Epithelial cell of proximal tubule (primary cell): Measurements from ENCODE around the gene FOXP4. TPM values are rescaled to one million over a fixed set of nuclear protein-coding genes. Genes with fewer than 3 reads are reported as not detected.

Experiments
- DNase-seq: peaks from one replicate; pipeline ENCODE4 v3.0.0-alpha.2; 2011; ENCODE audit warnings: low read depth
- H3K4me3 ChIP-seq: 2 replicates; pipeline ENCODE4 v1.5.1; 2011; ENCODE audit warnings: low read depth, mild to moderate bottlenecking, low read length
- CTCF ChIP-seq: conservative IDR thresholded peaks from 2 replicates; pipeline ENCODE4 v1.5.1; 2012; ENCODE audit warnings: low read depth, mild to moderate bottlenecking, low read length
- total RNA-seq: library from RNA; depleted of rRNA; stranded (reverse); fragments of >200 nt; gene quantifications from 2 replicates; pipeline ENCODE4 v1.2.3, GENCODE V29; 2015

FOXP4 gene
- total RNA-seq, 1 donor from 2014 or later, result 7.5 TPM

GRCh38 chr6:41642090-41642959, 96.1 kb downstream of the FOXP4 start:
- no peak overlapping the region for H3K4me3 ChIP-seq
- TF ChIP-seq CTCF, result no peak
- DNase-seq, result no peak

- H3K4me3 ChIP-seq, result no peak overlapping the region
- no peak for DNase-seq
- no peak for TF ChIP-seq CTCF
Observed at GRCh38 chr6:41642960-41643898, 97.0 kb downstream of the FOXP4 start.

GRCh38 chr6:41643899-41644269, 97.7 kb downstream of the FOXP4 start:
- TF ChIP-seq CTCF, result no peak
- no peak for DNase-seq
- no peak overlapping the region for H3K4me3 ChIP-seq

- no peak overlapping the region for H3K4me3 ChIP-seq
- no peak for DNase-seq
- no peak for TF ChIP-seq CTCF
Observed at GRCh38 chr6:41644297-41644879, 98.2 kb downstream of the FOXP4 start.

- DNase-seq, result no peak
- H3K4me3 ChIP-seq, result no peak overlapping the region
- TF ChIP-seq CTCF, result no peak
Observed at GRCh38 chr6:41645007-41645618, 98.9 kb downstream of the FOXP4 start.

- no peak for DNase-seq
- H3K4me3 ChIP-seq, result no peak overlapping the region
- no peak for TF ChIP-seq CTCF
Observed at GRCh38 chr6:41646026-41646795, 100.0 kb downstream of the FOXP4 start.
